Erythroblast (primary cell): ENCODE results near the gene ZNF805.

Source experiments
- GATA1 ChIP-seq: IDR thresholded peaks from 2 replicates; pipeline ENCODE4 v1.6.1; 2011; ENCODE audit warnings: low read depth, mild to moderate bottlenecking, control low read depth, low read length, moderate library complexity
- POLR2A ChIP-seq: IDR thresholded peaks from 2 replicates; pipeline ENCODE4 v1.6.1; 2011; ENCODE audit warnings: mild to moderate bottlenecking, low read length

DNA sequence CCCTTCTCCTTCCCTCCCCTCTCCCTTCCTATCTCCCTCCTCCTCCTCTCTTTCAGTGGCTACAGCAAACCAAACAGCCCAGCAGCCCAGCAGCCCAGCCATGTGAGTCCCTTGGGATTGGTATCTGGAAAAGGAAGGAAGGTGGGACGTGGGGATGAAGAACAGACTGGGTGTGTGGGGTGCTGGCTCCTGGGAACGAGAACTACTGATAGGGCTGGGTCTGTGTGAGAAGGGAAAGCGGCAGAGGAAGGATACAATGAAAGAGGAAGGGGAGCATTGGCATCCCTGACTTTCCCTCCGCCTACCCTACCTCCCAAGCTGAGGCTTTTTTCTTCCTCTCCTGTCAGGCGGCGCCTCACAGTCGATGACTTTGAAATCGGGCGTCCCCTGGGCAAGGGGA is 8.7 kb upstream of the ZNF805 start:
- TF ChIP-seq GATA1 = no peak
- no peak for TF ChIP-seq POLR2A
